Skeletal muscle tissue (tissue), 4 donors: ENCODE data around the gene KAT6B. TPM values are rescaled to one million over a fixed set of nuclear protein-coding genes. Genes with fewer than 3 reads are reported as not detected.

Source experiments
- H3K27ac ChIP-seq: one replicate; pipeline ENCODE4 v1.7.0; 2013; ENCODE audit warnings: mild to moderate bottlenecking, low read depth, low read length, inconsistent platforms
- H3K27me3 ChIP-seq, 3 donors: one replicate each; pipeline ENCODE4 v1.7.0; 2013; ENCODE audit warnings: low read length in 3 of 3; ENCODE audit not compliant: control insufficient read depth in 3 of 3, insufficient read depth in 3 of 3
- H3K36me3 ChIP-seq, 3 donors: one replicate each; pipeline ENCODE4 v1.7.0; 2013; ENCODE audit warnings: low read length in 3 of 3; ENCODE audit not compliant: control insufficient read depth in 3 of 3, insufficient read depth in 3 of 3
- H3K4me1 ChIP-seq, 3 donors: one replicate each; pipeline ENCODE4 v1.7.0; 2013; ENCODE audit warnings: low read length in 3 of 3, mild to moderate bottlenecking in 3 of 3; ENCODE audit not compliant: control insufficient read depth in 3 of 3, insufficient read depth in 3 of 3
- H3K4me3 ChIP-seq, 3 donors: one replicate each; pipeline ENCODE4 v1.7.0; 2013; ENCODE audit warnings: low read length in 3 of 3
- H3K9ac ChIP-seq, 3 donors: one replicate each; pipeline ENCODE4 v1.7.0; 2013; ENCODE audit warnings: low read length in 3 of 3, mild to moderate bottlenecking in 3 of 3, moderate library complexity in 2 of 3, low read depth in 1 of 3
- H3K9me3 ChIP-seq, 3 donors: one replicate each; pipeline ENCODE4 v1.7.0; 2013; ENCODE audit warnings: low read length in 3 of 3; ENCODE audit not compliant: control insufficient read depth in 3 of 3
- total RNA-seq: library from RNA; depleted of rRNA; stranded (reverse); fragments of >200 nt; gene quantifications from one replicate; pipeline ENCODE4 v1.2.3, GENCODE V29; 2014
- donor health status: Osteomylitis.

The KAT6B gene
- total RNA-seq, 1 donor from 2014 or later, result 49.6 TPM

DNA sequence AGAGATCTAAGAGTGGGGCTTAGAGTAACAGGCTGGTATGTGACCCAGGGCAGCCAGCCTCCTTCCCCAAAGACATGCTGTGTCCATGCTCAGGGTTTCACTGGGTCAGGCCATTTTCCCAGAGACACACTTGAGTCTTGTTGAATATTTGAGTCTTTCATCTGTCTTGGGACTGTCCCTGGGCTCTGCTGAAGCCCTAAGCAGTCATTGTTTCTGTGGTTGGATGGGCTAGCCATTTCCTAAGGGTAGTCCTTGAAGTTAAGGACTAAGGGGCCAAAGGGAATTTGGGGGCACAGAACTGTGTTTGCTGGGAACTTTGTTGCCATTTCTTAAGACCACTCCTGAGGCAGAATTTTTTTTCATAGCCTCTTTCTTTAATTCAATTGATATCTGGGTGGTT, 186.6 kb downstream of the KAT6B start:
- peaks cover 4 to 11% (median 5%) of the 10 kb centered on the region in 3 donors for H3K4me1 ChIP-seq
- no peaks in the 10 kb centered on the region for H3K27me3 ChIP-seq
- no peak overlapping the region for H3K27ac ChIP-seq
- no peak overlapping the region for H3K9ac ChIP-seq
- no peaks in the 10 kb centered on the region for H3K9me3 ChIP-seq
- no peak overlapping the region for H3K4me3 ChIP-seq
- H3K36me3 ChIP-seq, result peaks cover 0 to 8% (median 2%) of the 10 kb centered on the region in 3 donors

DNA sequence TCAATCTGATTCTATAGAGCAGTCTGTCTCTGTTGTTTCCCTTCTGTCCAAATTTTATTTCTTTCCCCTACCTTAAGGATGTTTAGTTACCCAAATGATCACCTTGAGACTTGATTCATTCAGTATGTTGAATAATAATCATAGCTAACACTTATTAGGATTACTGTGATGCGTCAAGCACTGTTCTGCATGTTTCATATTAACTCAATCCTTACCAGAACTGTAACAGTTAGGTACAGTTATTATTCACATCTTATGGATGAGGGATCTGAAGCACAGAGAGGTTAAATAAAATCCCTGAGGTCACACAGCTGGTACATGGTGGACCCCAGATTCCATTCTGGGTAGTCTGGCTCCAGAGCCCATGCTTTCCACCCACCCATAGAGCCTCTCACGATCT, 187.1 kb downstream of the KAT6B start:
- Histone ChIP-seq H3K9me3 (no peaks in the 10 kb centered on the region), H3K27me3 (no peaks in the 10 kb centered on the region), H3K36me3 (peaks cover 2 to 8% (median 4%) of the 10 kb centered on the region in 3 donors), H3K4me3 (no peak overlapping the region), H3K4me1 (peaks cover 4 to 11% (median 5%) of the 10 kb centered on the region in 3 donors), H3K27ac (no peak overlapping the region), H3K9ac (no peak overlapping the region)

DNA sequence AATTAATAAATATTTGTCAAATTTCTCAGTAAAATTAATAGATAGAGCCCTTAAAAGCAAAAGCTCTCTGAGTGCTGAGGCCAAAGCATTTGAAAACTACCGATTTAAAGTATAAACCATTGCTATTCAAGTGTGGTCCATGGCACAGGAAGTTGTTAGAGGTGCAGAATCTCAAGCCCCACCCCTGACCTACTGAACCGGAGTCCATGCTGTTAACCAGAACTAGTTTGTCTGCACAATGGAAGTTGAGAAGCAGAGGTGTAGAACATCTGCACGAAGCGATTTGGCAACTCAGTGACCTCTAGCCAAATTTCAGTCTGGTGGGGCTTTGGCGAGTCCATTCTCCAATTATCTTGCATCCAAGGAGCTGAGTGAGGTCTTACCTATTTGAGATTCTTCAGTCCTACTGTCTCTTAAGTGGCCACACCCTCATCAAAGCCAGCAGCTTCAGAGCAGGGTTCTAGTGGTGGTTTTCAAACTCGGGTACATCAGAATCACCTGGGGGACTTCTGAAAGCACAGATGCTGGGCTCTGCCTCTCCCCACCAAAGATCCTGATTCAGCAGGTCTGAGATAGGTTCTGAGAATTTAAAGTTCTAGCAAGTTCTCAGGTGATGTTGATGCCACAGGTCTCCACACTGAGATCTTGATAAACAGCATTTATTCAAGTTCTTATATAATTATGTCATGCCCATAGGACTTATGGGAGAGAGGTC, 188.3 kb downstream of the KAT6B start:
- H3K36me3 ChIP-seq, result peaks cover 2 to 11% (median 4%) of the 10 kb centered on the region in 3 donors
- no peak overlapping the region for H3K9ac ChIP-seq
- no peak overlapping the region for H3K4me3 ChIP-seq
- no peaks in the 10 kb centered on the region for H3K9me3 ChIP-seq
- H3K27me3 ChIP-seq, result no peaks in the 10 kb centered on the region
- no peak overlapping the region for H3K27ac ChIP-seq
- H3K4me1 ChIP-seq, result peaks cover 4 to 11% (median 5%) of the 10 kb centered on the region in 3 donors

DNA sequence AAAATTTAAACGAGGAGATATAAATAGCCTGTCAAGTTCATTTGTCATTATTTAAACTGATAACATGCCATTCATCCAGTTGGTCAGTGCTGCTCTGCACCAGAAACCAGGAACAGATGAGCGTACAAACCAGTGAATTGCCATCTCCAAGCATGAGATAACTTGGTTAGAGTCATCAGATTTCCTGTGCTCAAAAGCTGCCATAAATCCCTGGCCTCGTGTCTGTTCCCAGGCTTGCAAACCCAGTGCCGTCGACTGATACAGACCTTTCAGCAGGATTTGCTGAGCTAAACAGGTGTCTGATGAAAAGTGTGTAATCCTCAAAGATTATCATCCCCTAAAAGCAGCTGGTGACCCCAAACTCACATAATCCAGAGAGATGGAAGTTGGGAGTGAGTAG, 189.0 kb downstream of the KAT6B start:
- H3K4me3 ChIP-seq, result no peak overlapping the region
- H3K9me3 ChIP-seq, result no peaks in the 10 kb centered on the region
- peaks cover 2 to 11% (median 6%) of the 10 kb centered on the region in 3 donors for H3K36me3 ChIP-seq
- H3K9ac ChIP-seq, result no peak overlapping the region
- no peaks in the 10 kb centered on the region for H3K27me3 ChIP-seq
- H3K27ac ChIP-seq, result no peak overlapping the region
- peaks cover 4 to 11% (median 5%) of the 10 kb centered on the region in 3 donors for H3K4me1 ChIP-seq

GRCh38 chr10:75016325-75016724, 189.9 kb downstream of the KAT6B start:
- no peak overlapping the region for H3K27ac ChIP-seq
- H3K4me1 ChIP-seq, result peaks cover 4 to 11% (median 5%) of the 10 kb centered on the region in 3 donors
- no peaks in the 10 kb centered on the region for H3K27me3 ChIP-seq

GRCh38 chr10:75018251-75018650, 191.9 kb downstream of the KAT6B start:
- Histone ChIP-seq H3K36me3 (peaks cover 15 to 30% (median 18%) of the 10 kb centered on the region in 3 donors), H3K4me1 (peaks cover 4 to 11% (median 5%) of the 10 kb centered on the region in 3 donors), H3K27ac (no peak overlapping the region), H3K4me3 (no peak overlapping the region), H3K9me3 (no peaks in the 10 kb centered on the region), H3K27me3 (no peaks in the 10 kb centered on the region), H3K9ac (no peak overlapping the region)

More at GRCh38 chr10:75016325-75016724, 189.9 kb downstream of the KAT6B start:
- Histone ChIP-seq H3K9me3 (no peaks in the 10 kb centered on the region), H3K9ac (no peak overlapping the region), H3K4me3 (no peak overlapping the region), H3K36me3 (peaks cover 4 to 17% (median 15%) of the 10 kb centered on the region in 3 donors)

DNA sequence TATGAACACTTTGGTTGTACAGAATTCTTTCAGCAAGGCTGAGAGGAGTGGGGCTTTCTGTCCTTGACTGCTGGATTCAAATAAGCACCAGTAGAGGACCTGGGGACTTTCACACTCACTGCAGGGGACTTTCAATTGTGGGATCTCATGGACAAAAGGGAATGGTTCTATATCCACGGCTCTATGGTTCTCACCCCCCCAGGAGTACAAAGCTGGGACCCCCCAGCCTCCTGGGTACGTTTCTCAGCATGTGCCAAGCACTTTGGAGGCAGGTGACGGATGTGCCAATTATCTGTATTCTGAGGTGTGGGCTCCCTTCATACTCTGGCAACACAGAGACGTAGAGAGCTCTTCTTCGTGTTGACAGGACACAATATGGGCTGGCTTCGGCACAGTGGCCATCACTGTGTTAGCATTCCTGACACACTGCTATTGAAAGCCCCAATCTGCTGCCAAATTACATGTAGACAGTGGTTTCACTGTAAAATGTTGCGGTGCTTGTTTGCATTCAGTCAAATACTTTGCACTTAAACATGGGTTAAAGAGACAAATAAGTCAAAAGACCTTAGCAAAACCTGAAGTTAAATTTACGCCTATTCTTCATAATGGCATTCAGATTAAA, 192.4 kb downstream of the KAT6B start:
- no peak overlapping the region for H3K27ac ChIP-seq
- peaks cover 4 to 8% (median 5%) of the 10 kb centered on the region in 3 donors for H3K4me1 ChIP-seq
- peaks cover 15 to 30% (median 18%) of the 10 kb centered on the region in 3 donors for H3K36me3 ChIP-seq
- no peak overlapping the region for H3K9ac ChIP-seq
- no peak overlapping the region for H3K4me3 ChIP-seq
- H3K27me3 ChIP-seq, result no peaks in the 10 kb centered on the region
- no peaks in the 10 kb centered on the region for H3K9me3 ChIP-seq

DNA sequence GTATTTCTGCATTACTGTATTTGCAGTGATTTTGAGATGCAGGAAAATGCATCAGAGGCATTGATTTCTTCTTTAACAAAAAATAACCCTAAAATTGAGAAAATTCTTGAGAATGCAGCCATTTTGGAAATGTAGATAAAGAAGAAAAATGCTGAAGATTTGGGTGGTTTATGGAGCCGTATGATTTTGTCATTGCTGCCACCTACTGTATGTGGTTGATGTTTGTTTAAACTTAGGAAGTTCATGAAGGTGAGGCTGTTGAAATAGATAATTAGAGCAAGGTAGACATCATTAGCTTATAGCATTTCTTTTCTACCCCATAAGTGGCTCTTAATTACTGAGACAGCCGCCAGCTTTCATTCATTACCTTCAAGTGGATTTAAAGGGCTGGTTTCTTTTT, 193.0 kb downstream of the KAT6B start:
- peaks cover 15 to 30% (median 18%) of the 10 kb centered on the region in 3 donors for H3K36me3 ChIP-seq
- no peaks in the 10 kb centered on the region for H3K9me3 ChIP-seq
- H3K27me3 ChIP-seq, result no peaks in the 10 kb centered on the region
- H3K27ac ChIP-seq, result no peak overlapping the region
- no peak overlapping the region for H3K4me3 ChIP-seq
- no peak overlapping the region for H3K9ac ChIP-seq
- peaks cover 4 to 7% (median 5%) of the 10 kb centered on the region in 3 donors for H3K4me1 ChIP-seq

- no peaks in the 10 kb centered on the region for H3K9me3 ChIP-seq
- peaks cover 4 to 6% (median 5%) of the 10 kb centered on the region in 3 donors for H3K4me1 ChIP-seq
- H3K9ac ChIP-seq, result no peak overlapping the region
- H3K36me3 ChIP-seq, result peaks cover 18 to 36% (median 24%) of the 10 kb centered on the region in 3 donors
- H3K27ac ChIP-seq, result no peak overlapping the region
- H3K27me3 ChIP-seq, result no peaks in the 10 kb centered on the region
- H3K4me3 ChIP-seq, result no peak overlapping the region
Measured at GRCh38 chr10:75020168-75020567, 193.8 kb downstream of the KAT6B start.
